HTR-8/SVneo (cell line): ENCODE measurements around the gene HDAC7.

Source experiments
- DNase-seq: peaks from one replicate; pipeline ENCODE4 v3.0.0; 2011; ENCODE audit warnings: low spot score, mixed read lengths; ENCODE audit not compliant: insufficient read length
- FAIRE-seq: peaks from 2 replicates; lab custom pipeline; 2011; peaks lifted over from hg19 to GRCh38; lab: Jason Lieb, UNC

HDAC7 gene

DNA sequence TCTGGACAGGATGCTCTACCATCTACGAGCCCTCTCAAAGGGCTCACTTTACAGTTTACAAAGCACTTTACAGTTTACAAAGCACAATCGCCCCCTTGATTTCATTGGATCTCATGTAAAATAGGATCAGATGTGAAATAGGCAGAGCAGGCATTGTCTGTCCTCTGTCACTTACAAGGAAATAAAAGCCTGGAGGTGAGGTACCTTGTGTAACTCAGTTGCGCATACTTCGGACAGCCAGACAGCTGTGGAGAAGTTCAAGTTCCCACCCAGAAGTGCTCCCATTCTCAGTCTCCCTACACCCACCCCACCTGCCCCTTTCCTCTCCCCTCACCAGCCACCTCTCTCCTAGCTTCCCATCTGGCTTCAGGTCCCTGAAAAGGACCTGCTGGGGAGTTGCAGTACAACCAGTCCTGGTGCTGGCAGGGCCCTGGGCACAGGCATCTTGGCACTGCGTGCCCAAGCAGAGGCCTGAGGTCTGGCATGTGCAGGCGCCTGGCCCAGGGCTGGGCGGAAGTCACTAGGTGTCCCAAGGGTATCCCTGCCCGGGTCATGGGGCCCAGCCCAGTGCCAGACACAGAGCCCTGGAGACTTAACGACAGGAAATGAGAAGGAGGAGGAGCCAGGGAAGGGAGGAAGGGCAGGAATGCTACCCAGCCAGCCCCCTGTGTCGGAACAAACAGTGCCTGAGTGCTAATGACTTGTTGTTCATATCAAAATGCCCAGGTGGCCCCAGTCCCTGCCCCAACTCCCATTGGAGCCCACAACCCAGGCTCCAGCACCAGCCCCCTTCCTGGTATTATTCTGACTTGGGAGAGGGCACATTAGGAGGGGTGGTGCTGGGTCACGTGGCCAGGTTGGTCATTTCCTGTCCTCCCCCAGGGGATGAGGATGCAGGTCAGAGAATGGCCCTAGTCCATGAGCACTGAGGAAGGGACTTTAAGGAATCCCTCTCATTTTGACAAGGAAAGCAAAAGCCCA, 66.4 kb downstream of the HDAC7 start:
- FAIRE-seq (no peak), DNase-seq (no peak)

DNA sequence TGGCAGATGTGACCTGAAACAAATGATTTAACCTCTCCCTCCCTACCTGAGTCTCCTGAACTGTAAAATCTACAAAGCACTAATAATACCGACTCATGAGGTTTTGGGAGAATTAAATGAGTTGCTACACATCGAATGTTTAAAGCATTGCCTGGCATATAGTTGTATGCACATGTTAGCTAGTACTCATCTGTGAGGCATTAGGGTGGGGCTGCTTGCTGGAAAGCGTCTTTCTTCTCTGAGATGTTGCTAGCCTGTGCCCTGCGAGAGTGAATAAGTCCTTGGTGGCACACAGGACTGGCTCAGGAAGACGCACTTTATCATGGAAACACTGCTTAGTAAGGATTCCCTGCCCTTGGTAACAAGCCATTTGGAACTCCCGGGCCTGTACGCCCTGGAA, 67.2 kb downstream of the HDAC7 start:
- DNase-seq = no peak
- no peak for FAIRE-seq

DNA sequence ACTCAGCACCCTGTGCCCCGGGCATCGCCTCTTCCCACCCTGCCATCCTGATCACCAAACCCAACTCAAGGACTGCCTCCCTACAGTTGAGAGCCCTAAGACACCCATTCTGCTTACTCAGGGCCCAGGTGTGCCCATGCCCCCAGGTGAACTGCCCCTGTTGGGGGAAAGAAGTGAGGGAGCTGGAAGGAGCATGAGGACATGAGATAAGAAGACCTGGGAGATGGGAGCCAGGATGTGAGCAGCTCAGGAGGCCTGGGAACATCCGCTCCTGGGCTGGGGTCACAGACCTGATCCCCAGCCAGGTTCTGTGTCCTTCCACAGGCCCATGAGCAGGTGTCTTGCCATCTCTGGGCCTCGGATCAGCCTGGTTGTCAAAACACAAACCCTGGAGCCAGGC, 67.6 kb downstream of the HDAC7 start:
- FAIRE-seq (no peak), DNase-seq (no peak)

DNA sequence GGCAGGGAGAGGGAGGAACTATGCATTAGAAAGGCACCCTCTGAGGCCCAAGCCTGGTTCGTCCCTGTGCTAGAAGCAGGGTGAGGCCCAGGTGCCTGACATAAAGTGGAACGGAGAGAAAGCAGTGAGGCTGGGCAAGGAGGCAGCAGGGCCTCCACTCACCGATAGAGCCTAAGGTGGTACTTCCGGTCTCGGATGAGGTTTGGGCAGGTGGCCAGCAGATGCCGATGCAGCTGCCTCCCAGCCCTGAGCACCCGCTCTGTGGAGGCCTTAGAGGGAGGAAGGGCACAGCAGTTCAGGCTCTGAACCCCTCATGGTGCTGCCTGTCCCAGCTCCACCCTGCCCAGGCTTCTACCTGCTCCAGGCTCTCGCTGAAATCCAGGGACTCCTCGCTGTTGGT, 68.1 kb downstream of the HDAC7 start:
- DNase-seq = no peak
- no peak for FAIRE-seq

DNA sequence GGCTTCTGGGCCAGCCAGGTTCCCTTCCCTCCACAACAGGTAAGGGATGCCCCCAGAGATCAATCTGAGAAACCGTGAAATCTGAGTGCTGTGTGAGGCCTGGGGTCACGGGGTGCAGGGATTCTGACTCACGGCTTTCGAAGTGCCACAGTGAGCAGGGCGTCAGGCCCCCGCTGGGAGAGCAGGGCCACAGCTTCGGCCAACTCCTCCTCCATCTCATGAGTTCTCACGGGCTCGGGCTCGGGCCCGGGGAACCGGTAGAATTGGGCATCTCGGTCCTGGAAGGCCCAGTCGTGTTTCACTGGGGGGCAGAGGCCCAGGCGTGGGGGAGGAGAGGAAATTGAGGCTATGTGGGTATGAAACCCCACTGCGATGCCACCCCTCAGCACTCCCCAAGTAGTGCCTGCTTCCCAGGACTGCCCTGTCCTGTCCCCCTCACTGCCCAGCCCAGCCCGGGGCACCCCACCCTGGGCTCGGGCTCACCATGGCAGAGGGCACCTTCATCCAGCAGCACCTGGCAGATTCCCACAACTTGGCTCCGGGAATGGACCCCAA, 68.7 kb downstream of the HDAC7 start:
- FAIRE-seq (no peak), DNase-seq (no peak)

DNA sequence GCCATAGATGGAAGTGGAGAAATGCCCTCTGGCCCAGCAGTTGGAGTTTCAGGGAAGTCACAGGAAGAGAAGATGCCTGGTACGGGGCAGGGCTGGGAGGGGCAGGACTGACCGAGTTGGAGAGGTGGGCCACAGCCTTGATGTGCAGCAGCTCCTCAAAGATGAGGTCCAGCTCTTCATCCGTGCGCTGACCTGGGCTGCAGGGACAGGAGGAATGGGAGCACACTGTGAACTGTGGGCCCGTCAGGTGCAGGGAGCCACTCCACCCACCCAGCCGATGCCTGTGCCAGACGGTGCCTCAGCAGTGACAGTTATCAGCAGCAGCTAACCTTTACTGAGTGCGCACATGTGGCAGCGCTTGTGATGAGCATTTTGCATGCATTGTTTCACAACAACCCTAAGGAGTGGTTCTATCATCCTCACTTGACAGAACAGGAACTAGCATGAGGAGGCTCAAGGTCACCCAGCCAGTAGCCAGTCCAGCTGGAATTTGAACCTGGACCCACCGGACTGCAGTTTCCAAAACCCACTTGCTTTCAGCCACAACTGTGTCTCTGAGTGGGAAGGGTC, 69.4 kb downstream of the HDAC7 start:
- FAIRE-seq (no peak), DNase-seq (no peak)

DNA sequence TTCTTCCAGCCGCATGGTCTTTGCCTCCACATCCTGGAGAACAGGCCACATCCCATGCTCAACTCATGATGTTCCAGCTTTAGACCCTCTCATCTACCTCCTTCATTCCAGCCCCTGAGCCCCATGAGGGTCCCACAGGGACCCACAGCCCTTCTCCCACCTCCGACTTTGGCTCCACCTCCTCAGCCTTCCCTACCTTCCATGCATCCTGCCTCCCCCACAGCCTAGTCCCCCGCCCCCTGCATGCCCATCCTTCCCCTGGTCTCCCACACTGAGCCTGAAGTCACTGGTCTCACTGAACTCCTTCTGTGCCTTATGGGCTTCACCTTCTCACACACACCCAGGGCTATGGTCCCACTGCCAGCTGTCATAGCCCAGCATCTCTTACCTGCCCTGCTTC, 70.8 kb downstream of the HDAC7 start:
- DNase-seq (no peak), FAIRE-seq (no peak)

DNA sequence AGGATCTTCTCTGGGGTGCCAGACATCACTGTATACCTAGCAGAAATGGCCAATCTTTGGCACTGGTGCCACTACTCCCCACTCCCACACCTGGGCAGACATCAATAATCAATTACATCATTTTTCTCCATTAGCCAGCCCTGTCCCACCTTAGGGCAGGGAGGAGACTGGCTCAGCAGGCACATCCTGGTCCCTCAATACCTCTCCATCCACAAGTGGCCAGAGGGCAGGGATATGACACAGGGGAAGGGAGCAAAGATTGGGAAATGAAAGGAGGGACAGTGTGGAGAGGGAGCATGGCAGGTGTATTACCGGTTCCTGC, 71.2 kb downstream of the HDAC7 start:
- FAIRE-seq (no peak), DNase-seq (no peak)

DNA sequence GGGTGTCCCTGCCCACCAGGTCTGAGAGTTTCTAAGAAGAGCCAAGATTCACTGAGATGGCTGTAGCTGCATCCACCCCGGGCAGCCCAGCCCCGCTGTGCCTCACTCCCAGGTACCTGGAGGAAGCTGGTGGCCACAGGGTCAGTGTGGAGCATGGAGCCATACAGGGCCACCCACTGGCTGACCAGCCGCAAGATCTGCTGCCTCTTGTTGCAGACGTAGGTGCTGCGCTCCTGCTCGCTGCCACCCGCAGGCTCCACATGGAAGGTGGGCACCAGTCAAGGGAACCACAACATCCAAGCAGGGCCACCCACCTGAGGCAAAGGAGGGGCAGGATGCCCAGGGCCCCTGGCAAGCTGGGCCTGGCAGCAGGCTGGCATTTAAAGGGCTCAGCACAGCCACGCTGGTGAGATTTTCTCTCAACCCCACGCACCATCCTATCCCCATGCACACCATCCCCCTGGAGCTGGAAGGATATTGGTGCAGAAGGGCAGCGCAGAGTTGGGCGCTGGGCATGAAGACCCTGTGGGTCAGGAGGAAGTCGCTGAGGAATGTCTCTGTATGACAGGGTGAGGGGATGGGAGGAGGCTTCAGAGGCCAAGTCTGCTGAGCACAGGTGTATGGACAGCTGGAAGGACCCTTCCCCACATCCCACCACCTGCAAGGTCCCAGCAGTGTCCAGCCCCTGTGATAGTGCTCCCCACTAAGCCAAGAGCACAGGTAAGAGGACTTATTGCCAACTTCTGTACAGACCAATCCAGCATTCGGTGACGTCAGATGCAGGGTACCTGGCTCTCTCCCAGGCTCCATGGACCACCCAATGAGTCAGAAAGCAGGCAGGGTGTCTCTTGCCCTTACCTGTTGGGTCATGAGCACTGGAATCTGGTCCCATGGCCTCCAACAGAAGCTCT, 71.9 kb downstream of the HDAC7 start:
- DNase-seq (no peak), FAIRE-seq (no peak)

DNA sequence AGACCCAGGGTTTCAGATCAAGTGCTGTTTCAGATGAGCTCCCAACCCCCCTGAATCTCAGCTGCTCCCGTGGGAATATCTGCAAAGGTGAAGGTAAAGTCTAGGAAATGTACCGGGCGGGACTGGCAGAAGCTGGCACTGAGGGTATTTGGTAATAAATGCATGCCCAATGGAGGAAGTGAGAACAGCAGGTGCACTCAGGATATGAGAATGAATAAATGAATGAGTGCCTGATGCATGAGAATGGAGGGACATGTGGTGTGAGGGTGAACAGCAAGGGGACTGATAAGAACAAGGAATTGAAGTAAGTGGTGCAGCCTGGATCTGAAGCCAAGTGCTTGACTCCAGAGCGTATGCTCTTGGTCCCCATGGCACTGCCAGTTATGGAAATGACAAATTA, 72.6 kb downstream of the HDAC7 start:
- DNase-seq (no peak), FAIRE-seq (no peak)

DNA sequence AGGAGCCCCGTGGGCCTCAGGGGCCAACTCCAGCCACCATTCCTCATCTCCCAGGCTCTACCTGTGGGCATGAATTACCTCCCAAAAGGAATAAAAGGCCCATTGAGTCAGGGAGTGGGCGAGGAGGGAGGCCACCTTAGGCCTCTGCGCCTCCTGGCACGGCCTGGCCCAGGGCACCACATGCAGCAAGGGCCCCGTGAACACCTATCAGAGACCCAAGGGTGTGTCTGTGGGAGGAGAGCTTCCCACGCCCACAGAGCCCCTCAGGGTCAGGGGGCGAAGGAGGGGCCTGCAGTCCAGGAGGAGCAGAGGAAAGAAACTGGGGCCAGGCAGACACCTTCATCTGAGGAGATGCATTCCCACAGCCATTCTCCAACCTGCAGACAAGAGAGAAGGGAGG, 73.2 kb downstream of the HDAC7 start:
- FAIRE-seq (no peak), DNase-seq (no peak)

DNA sequence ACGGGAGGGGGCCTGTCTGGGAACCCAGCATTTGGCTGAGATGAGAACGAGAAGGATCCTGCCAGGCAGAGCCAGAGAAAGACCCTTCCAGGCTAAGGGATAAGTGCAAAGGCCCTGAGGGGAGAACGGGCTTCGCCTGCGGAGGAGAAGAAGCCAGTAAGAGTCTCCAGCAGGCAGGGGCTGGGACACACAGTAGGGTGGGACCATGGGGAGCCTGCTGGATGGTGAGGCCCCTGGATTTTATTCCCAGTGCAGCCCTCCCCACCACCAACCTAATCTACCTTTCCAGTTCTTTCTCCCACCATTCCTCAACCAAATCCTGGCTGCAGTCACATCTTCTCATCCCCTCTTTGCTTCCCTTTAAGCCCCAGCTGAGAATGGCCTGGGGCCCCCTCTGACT, 73.6 kb downstream of the HDAC7 start:
- DNase-seq (no peak), FAIRE-seq (no peak)

DNA sequence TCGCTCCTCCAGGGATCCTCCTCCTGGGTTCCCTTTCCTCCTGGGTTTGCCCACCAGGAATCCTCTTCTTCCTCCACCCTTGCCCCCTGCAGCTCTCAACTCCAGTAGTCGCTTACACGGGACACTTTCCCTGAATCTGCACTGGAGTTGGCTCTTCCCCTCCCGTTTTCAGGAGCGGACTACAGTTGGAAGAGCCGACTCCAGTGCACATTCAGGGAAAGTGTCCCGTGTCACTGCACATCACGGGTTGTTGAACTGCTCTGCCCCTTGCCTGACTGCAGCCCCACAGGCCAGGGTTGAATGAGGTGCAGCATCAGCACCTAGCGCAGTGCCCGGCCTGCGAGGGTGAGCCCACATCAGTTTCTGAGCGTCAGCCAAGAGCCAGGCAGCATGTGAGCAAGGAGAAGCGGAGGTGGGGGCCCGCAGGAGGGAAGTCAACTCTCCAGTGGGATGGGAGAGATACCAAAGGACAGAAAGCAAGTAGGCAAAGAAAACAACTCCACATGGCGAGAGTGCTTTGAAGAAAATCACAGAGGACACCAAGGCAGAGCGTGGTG, 74.1 kb downstream of the HDAC7 start:
- FAIRE-seq = no peak
- no peak for DNase-seq

DNA sequence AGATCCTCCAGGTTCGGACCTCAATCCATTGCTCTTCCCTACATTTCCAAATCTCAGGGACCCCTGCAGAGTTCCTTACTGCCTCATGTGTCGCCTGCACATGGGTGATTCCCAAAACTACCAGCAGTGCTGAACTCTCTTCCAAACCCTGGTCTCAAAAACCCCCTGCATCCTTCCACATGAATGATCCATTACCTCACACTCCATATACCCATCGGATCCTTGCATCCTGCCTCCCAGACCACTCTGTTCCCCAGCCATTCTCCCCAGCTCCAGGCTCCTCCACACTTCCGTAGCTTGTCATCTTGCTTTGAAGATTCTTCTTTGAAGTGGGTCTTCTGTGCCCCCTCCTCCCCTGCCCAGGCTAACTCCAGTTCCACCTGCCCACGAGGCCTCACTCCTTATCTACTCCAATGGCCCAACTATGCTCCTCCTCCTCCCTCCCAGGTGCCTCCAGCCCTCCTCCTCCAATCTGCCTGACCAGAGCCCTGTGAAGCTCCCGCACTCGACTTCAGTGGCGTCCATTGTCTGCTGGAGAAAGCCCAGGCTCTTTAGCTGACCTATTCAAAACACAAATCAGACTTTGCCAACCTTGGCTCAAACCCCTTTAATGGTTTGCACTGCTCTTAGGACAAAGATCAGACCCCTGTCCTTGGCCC, 74.8 kb downstream of the HDAC7 start:
- FAIRE-seq (no peak), DNase-seq (no peak)

DNA sequence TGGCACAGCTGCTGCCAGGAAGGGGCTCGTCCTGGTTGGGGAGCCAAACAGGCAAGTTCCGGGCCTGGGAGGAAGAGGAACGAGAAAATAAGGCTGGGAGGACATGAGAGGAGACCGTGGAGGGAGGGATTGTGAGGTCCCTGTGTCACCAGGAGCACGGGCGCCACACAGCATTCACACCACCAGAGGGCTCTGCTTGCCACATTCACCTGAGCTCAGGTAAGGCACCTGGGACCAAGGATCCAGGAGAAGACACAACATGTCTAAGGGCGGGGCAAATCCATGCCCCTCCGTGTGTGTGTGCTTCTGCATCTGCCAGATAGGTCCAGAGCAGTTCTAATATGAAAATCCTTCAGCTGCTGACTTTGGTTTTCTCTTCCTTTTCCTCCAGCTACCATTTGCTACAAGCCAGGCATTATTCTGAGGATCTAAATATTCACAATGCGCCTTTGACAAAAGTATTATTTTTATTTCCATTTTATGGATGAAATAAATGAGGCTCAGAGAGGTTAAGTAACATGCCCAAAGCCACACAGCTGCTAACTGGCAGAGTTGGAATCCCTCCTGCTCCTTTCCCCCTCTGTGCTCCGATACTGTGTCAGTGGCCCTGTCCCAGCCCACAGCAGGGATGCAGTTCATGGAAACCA, 75.6 kb downstream of the HDAC7 start:
- FAIRE-seq (no peak), DNase-seq (no peak)

DNA sequence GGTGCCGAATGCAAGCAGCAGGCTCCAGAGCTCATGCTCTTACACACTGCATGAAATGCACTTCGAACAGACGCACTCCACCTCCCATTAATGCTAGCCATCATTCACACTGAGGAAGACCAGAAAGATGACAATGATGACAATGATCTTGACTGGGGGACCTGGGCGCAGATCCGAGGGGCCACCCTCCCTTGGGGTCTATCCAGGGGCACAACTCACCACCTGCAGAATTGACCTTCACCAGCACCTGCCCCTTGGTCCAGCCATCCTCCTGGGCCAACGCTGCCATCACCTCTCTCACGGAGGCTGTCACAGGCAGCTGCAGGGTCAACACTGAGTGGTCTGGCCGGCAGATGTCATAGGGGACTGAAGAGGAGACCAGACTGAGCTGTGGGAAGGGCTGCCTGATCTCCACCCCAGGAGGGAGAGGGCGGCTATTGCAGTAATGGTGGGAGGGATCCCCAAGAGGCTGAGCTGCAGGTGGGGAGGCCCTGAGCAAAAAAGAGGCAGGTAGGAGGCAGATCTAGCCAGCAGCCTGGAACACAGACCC, 76.3 kb downstream of the HDAC7 start:
- FAIRE-seq (no peak), DNase-seq (no peak)

DNA sequence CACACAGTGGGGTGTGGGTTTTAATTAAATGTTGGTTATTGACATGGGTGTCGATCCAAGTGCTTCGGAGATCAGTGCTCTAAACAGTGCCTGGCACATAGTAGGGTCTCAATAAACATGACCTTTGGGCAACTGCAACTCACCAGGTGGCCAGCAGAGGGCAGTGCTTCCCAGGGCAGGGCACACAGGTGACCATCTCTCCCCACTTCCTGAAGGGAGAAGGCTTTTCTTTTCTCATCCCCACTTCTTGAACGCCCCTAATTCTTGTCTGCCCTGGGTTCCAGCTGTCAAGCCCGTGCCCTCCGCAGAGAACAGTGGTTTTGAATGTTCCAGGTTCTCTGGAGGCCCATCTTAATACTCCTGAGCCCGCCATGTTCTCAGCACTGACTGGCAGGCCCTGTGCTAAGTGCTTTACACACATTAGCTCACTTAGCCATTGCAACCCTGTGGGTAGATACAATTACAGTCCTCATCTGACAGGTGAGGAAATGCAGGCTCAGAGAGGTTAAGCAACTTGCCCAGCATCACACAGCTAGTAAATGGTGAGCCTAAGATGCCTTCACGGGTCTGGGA, 77.4 kb downstream of the HDAC7 start:
- DNase-seq = peak; percentile 54

DNA sequence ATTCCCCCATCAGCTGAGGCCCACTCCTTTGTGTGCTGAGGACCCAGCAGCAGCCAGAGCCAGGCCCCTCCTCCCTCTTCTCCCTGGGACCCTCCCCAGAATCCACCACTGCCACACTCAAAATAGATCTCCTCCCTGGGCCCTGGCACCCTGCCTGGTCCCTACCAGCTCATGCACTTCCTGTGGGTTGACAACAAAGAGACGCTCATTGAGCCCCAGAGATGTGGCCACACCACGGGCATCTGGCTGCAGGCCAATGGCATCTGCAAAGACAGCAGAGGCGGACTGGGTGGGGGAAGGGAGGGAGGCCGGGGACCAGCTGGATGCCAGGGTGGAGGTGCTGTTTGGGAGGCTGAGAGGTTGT, 78.4 kb downstream of the HDAC7 start:
- no peak for DNase-seq
- no peak for FAIRE-seq

More for the DNA sequence above, 77.4 kb downstream of the HDAC7 start:
- FAIRE-seq = no peak
